ENCODE results near the gene PDE4D. TPM values are rescaled to one million over a fixed set of nuclear protein-coding genes. Genes with fewer than 3 reads are reported as not detected.

The PDE4D gene
- total and polyA plus RNA-seq, 12 donors = 1.2 to 18.9 (median 2.1) TPM

GRCh38 chr5:59391576-59391975 lies 501.9 kb downstream of the PDE4D start:
- H3K36me3 ChIP-seq (replicated peaks in 1 of 2) = no peaks in the 10 kb centered on the region
- 49 to 75% (median 62%) methylated on average over 1 of the region's 1 CpG for WGBS, 4 donors
- no peaks in the 10 kb centered on the region for H3K9me3 ChIP-seq (replicated peaks in 1 of 3)
- intact Hi-C loops (cut with DNase I) = loop anchor here in 1 of 2 donors (5.0 kb wide), 1 partner anchor 411 kb away; no protein-coding TSS in a partner anchor
- DNase-seq = no peak
- TF ChIP-seq, protein P1, sequence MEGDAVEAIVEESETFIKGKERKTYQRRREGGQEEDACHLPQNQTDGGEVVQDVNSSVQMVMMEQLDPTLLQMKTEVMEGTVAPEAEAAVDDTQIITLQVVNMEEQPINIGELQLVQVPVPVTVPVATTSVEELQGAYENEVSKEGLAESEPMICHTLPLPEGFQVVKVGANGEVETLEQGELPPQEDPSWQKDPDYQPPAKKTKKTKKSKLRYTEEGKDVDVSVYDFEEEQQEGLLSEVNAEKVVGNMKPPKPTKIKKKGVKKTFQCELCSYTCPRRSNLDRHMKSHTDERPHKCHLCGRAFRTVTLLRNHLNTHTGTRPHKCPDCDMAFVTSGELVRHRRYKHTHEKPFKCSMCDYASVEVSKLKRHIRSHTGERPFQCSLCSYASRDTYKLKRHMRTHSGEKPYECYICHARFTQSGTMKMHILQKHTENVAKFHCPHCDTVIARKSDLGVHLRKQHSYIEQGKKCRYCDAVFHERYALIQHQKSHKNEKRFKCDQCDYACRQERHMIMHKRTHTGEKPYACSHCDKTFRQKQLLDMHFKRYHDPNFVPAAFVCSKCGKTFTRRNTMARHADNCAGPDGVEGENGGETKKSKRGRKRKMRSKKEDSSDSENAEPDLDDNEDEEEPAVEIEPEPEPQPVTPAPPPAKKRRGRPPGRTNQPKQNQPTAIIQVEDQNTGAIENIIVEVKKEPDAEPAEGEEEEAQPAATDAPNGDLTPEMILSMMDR (IDR thresholded peaks at IDR 0.05) = no peak
- no peak for TF ChIP-seq POLR2A (IDR thresholded peaks at IDR 0.05)
- H3K4me3 ChIP-seq = no peak overlapping the region
- no peak overlapping the region for H3K27ac ChIP-seq
- H3K4me1 ChIP-seq (replicated peaks in 1 of 2) = no peaks in the 10 kb centered on the region
- H3K27me3 ChIP-seq = no peaks in the 10 kb centered on the region

- no peaks in the 10 kb centered on the region for H3K9me3 ChIP-seq (replicated peaks in 1 of 3)
- TF ChIP-seq, protein P1 (IDR thresholded peaks at IDR 0.05) = no peak
- TF ChIP-seq POLR2A (IDR thresholded peaks at IDR 0.05) = no peak
- no peaks in the 10 kb centered on the region for H3K4me1 ChIP-seq (replicated peaks in 1 of 2)
- H3K27ac ChIP-seq = no peak overlapping the region
- no peak overlapping the region for H3K4me3 ChIP-seq
- intact Hi-C loops (cut with DNase I) = loop anchor here in 1 of 2 donors (5.0 kb wide), 1 partner anchor 411 kb away; no protein-coding TSS in a partner anchor
- no peak for DNase-seq
- H3K36me3 ChIP-seq (replicated peaks in 1 of 2) = no peaks in the 10 kb centered on the region
- no peaks in the 10 kb centered on the region for H3K27me3 ChIP-seq
Measured at GRCh38 chr5:59390989-59391388, 502.5 kb downstream of the PDE4D start.

- no peaks in the 10 kb centered on the region for H3K4me1 ChIP-seq (replicated peaks in 1 of 2)
- peak in 2 of 7 donors; percentile 29 to 34 for DNase-seq
- no peaks in the 10 kb centered on the region for H3K27me3 ChIP-seq
- no peaks in the 10 kb centered on the region for H3K36me3 ChIP-seq (replicated peaks in 1 of 2)
- no peak overlapping the region for H3K27ac ChIP-seq
- 44 to 49% (median 47%) methylated on average over 2 of the region's 2 CpGs for WGBS, 4 donors
- no peaks in the 10 kb centered on the region for H3K9me3 ChIP-seq (replicated peaks in 1 of 3)
- TF ChIP-seq POLR2A (IDR thresholded peaks at IDR 0.05) = no peak
- TF ChIP-seq, protein P1 (IDR thresholded peaks at IDR 0.05) = peak; percentile 40 to 77 (median 56)
- H3K4me3 ChIP-seq = no peak overlapping the region
- intact Hi-C loops (cut with DNase I) = loop anchor here in 1 of 2 donors (5.0 kb wide), 1 partner anchor 412 kb away; no protein-coding TSS in a partner anchor
Measured at GRCh38 chr5:59390074-59390659, 503.4 kb downstream of the PDE4D start.

- no peaks in the 10 kb centered on the region for H3K9me3 ChIP-seq (replicated peaks in 1 of 3)
- DNase-seq = no peak
- H3K27me3 ChIP-seq = no peaks in the 10 kb centered on the region
- no peaks in the 10 kb centered on the region for H3K36me3 ChIP-seq (replicated peaks in 1 of 2)
- no peak overlapping the region for H3K4me3 ChIP-seq
- H3K27ac ChIP-seq = no peak overlapping the region
- intact Hi-C loops (cut with DNase I) = loop anchor here (5.0 to 10.0 kb wide), 2 partner anchors 285 to 408 kb away; no protein-coding TSS in a partner anchor
- no peaks in the 10 kb centered on the region for H3K4me1 ChIP-seq (replicated peaks in 1 of 2)
- TF ChIP-seq, protein P1 (IDR thresholded peaks at IDR 0.05) = no peak
Measured at GRCh38 chr5:59387127-59387526, 506.4 kb downstream of the PDE4D start.
